Right renal cortex interstitium (tissue), 3 donors: ENCODE measurements around the gene UBE2I. TPM values are rescaled to one million over a fixed set of nuclear protein-coding genes. Genes with fewer than 3 reads are reported as not detected.

Experiments used
- polyA plus RNA-seq, 3 donors: library from polyadenylated mRNA; unstranded; fragments of 120-200 nt; gene quantifications; one replicate each; pipeline ENCODE4 v1.2.1, GENCODE V29; 2013; ENCODE audit not compliant: insufficient read length in 3 of 3

UBE2I gene
- polyA plus RNA-seq, 3 donors = 147 to 155 (median 151) TPM

Other genes starting within 250 kb of the UBE2I start
- under 1 TPM in 2 of 3 donors, not detected in 1; 0.18 to 0.21 TPM for gene SSTR5, start 236.9 kb upstream of the UBE2I start, polyA plus RNA-seq
- not detected for gene C1QTNF8, start 213.4 kb upstream of the UBE2I start, polyA plus RNA-seq
- gene CACNA1H, start 156.5 kb upstream of the UBE2I start, polyA plus RNA-seq = 10 to 100 TPM; 16.6 to 18.4 (median 16.9) TPM
- gene TPSG1, start 84.4 kb upstream of the UBE2I start, polyA plus RNA-seq = under 1 TPM; 0.49 to 0.71 (median 0.54) TPM
- gene TPSB2, start 79.5 kb upstream of the UBE2I start, polyA plus RNA-seq = under 1 TPM in 1 of 3 donors, not detected in 2; 0.15 TPM
- gene TPSAB1, start 68.9 kb upstream of the UBE2I start, polyA plus RNA-seq = not detected
- not detected for gene TPSD1, start 53.6 kb upstream of the UBE2I start, polyA plus RNA-seq
- gene BAIAP3, start 24.0 kb downstream of the UBE2I start, polyA plus RNA-seq = 1 to 10 TPM; 3.3 to 5.1 (median 5.1) TPM
- 10 to 100 TPM; 33.5 to 47.5 (median 38.1) TPM for gene TSR3, start 42.2 kb downstream of the UBE2I start, polyA plus RNA-seq
- 10 to 100 TPM; 51.7 to 54.5 (median 53.1) TPM for gene GNPTG, start 42.3 kb downstream of the UBE2I start, polyA plus RNA-seq
- gene UNKL, start 105.1 kb downstream of the UBE2I start, polyA plus RNA-seq = 10 to 100 TPM; 11.1 to 14.0 (median 13.8) TPM
- gene UQCC4, start 111.1 kb downstream of the UBE2I start, polyA plus RNA-seq = 10 to 100 TPM; 13.7 to 14.9 (median 14.5) TPM
- not detected for gene PERCC1, start 121.4 kb downstream of the UBE2I start, polyA plus RNA-seq
- gene CCDC154, start 134.9 kb downstream of the UBE2I start, polyA plus RNA-seq = 1 to 10 TPM; 1.0 to 1.7 (median 1.5) TPM
- gene CLCN7, start 165.4 kb downstream of the UBE2I start, polyA plus RNA-seq = 10 to 100 TPM; 36.6 to 42.1 (median 39.4) TPM
- not detected for gene PTX4, start 179.3 kb downstream of the UBE2I start, polyA plus RNA-seq
- gene TELO2, start 183.7 kb downstream of the UBE2I start, polyA plus RNA-seq = 10 to 100 TPM; 23.2 to 29.3 (median 26.1) TPM
- 10 to 100 TPM; 16.8 to 21.4 (median 18.8) TPM for gene TMEM204, start 224.0 kb downstream of the UBE2I start, polyA plus RNA-seq